ENCODE data around the gene ACTC1.
"Not testable (repeated sequence)": the region's sequence is repeated elsewhere in the genome, so short reads cannot be mapped to it uniquely, and the experiment has no call there.

Gene ACTC1

DNA sequence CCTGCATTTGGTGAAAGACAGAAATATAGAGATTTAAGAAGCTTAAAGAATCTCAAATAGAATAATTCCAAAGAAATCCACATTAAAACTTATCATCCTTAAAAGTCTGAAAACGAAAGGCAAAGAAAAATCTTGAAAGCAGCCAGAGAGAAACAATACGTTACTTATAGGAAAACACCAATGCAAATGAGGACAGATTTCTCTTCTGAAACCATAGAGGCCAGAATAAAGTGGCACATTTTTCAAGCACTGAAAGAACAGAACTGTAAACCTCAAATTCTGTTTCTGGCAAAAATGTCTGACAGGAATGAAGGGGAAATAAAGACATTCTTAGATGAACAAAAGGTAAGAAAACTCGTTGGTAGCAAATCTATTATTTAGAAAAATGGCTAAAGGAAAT, 13.8 kb upstream of the ACTC1 start:
- TF ChIP-seq POLR2A (IDR thresholded peaks at IDR 0.05; ENCODE audit: low read length) (no peak), GATA1 (IDR thresholded peaks at IDR 0.05; ENCODE audit: low read depth, low read length) (no peak)
- no peak for DNase-seq

DNA sequence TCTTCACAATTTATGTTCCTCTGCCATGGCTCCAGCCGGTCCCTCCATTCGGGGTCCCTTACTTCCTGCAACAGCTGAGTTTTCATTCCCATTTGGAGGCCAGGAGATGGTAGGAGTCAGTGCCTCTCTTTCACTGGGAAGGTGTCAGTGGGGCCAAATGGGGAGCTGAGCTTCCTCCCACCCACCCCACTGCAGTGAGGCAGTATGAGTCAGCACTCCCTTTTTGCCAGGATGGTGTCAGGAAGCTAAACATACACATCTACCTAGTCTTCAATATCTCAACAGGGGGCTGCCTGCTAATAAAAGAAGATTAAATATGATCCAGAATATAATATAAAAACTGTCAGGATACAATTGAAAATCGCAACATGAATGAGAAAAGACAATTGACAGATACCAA, 12.7 kb upstream of the ACTC1 start:
- TF ChIP-seq GATA1 (IDR thresholded peaks at IDR 0.05; ENCODE audit: low read depth, low read length) = no peak
- no peak for TF ChIP-seq POLR2A (IDR thresholded peaks at IDR 0.05; ENCODE audit: low read length)
- no peak for DNase-seq

DNA sequence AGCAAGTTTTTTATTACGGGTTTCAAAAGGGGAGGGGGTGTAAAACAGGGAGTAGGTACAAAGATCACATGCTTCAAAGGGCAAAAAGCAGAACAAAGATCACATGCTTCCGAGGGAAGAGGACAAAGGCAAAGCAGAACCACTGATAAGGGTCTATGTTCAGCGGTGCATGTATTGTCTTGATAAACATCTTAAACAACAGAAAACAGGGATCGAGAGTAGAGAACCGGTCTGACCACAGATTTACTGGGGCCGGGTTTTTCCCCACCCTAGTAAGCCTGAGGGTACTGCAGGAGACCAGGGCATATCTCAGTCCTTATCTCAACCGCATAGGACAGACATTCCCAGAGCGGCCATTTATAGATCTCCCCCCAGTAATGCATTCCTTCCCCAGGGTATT, 11.9 kb upstream of the ACTC1 start:
- DNase-seq = not testable (repeated sequence)

DNA sequence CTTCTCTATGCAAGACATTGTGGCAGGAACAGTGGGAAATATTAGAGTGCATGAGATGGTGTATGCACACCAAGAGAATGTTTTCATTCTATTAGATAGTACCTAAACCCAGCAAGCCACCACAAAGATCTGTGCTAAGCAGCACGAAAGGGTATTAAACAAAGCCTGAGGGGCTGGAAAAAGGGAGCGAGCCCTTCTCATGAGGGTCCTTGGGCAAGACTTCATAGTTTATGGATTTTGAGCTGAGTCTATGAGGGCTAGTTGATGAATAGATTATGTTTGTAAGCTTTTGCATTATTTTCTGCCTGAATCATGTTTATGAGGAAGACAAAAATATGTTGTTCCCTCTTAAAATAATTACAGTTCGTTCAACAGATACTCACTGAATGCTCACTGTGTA, 9.4 kb upstream of the ACTC1 start:
- TF ChIP-seq POLR2A (IDR thresholded peaks at IDR 0.05; ENCODE audit: low read length) (no peak), GATA1 (IDR thresholded peaks at IDR 0.05; ENCODE audit: low read depth, low read length) (no peak)
- DNase-seq = no peak

DNA sequence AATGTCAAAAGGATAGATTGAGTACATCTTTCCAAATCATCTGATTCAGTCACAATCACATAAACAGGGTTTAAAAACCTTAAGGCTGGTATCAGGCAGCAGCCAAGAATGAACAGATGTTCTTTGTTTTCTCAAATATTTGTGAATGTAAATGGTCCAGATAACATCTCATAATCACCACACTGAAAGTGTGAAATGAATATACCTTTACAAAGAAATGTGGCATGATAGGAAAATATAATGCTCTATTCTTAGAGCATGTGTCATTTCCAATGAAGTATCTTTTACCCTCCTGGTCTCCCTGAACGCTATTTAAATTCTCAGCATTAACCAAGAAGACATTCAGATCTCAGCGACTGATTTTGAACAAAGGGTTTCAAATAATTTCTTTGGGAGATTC, 8.8 kb upstream of the ACTC1 start:
- DNase-seq = no peak
- TF ChIP-seq POLR2A (IDR thresholded peaks at IDR 0.05; ENCODE audit: low read length) = no peak
- TF ChIP-seq GATA1 (IDR thresholded peaks at IDR 0.05; ENCODE audit: low read depth, low read length) = no peak

DNA sequence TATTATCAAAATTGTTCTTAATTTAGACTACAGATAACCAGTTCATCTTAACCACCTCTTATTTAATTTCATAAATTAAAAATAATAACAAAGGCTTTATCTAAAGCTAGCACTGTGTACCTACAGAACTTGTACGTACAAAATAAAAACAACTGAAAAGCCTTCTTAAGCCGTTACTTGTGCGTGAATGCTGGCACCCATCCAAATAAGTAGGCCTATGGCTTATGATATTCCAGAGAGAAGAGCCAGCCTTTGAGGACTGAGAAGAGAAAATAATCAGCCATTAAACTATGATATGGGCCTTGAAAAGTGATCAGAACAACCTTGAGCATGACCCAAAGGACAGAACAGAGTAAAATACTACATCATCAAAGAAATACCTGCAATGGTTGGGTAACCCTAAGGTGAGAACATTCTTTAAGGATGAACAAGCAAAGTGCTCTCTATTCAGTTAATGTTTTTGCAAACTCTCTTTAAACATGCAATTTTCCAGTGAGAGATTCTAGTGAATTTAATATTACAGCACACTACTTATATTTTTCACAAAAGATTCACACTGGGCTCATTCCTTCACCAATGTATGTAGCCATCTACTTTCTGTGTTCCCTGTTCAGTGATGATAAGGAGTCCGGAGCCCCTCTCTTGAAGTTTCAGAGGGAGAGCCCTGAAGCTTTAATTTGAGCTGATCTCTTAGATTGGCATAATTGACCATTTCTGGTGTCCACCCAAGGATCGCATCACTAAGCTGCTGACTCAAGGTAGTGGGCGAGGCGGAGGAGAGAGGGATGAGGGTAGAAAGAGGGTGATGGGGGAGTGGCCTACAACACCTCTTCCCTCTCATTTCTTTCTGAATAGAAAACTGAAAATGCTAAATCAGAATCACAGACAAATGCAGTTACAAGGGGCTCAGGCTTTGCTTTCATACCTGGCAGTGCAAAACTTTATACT, 7.7 kb upstream of the ACTC1 start:
- TF ChIP-seq POLR2A (IDR thresholded peaks at IDR 0.05; ENCODE audit: low read length) = no peak
- TF ChIP-seq GATA1 (IDR thresholded peaks at IDR 0.05; ENCODE audit: low read depth, low read length) = no peak
- DNase-seq = no peak

DNA sequence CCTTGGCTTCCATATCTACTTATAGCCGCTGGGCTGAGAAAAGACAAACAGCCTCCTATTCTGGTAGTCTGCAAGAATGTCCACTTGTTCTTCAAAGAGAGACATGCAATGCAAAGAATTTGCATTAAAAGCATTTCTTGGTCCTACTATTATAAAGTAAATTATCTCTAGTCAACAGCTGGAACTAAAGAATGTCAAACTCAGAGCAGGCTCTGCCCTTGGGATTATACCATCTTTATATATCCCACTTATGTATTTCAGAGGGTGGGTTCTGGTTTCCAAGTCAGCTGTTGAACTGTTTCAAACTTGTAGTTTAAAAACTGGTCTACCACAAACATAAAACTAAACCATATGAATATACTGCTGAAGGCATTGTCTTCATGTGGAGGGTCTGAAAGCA, 7.0 kb upstream of the ACTC1 start:
- DNase-seq = no peak

DNA sequence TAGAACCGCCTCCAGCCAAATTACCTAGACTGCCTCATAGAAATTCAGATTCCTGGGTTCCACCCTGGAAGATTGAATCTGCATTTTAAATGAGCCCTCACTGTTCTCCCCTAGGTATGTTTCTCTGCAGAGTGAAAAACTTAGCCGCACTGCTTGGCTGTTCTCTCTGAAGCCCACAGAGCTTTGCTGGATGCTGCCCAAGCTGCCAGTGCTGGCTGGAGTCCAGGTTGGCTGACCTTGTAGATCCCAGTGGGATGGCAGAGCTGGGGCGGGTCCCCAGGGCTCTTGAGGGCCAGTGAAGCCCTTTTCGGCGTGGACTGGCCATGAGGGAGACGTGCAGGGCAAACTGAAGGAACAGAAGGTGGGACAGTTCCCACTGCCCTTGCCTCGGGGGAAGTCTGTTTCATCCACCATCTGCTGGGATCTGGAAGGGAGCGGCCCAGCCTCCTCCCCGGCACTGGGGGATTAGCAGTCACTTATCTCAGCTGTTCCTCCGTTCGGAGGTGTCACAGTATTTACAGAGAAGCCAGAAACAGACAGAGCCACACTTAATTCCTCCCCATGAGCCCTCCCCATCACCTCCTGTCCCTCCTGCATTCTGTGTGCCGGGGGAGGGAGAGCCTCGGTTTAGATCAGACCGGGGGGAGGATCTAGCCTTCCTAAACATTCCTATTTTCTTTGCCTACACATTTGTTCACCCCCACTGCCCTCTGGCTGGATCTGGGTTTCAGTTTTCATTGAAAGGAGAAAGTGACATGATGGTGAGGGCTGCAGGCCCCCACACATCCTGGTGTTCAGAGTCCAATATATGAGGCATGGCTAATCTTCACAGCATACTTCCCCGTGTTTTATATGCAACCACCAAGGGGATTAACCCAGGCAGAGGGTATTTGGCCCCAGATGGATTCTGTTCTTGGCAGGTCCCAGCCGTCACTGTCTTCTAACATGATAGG, 4.1 kb upstream of the ACTC1 start:
- DNase-seq = no peak
- no peak for TF ChIP-seq GATA1 (IDR thresholded peaks at IDR 0.05; ENCODE audit: low read depth, low read length)
- TF ChIP-seq POLR2A (IDR thresholded peaks at IDR 0.05; ENCODE audit: low read length) = no peak

More for the DNA sequence above, 7.0 kb upstream of the ACTC1 start:
- TF ChIP-seq GATA1 (IDR thresholded peaks at IDR 0.05; ENCODE audit: low read depth, low read length) (no peak), POLR2A (IDR thresholded peaks at IDR 0.05; ENCODE audit: low read length) (no peak)

DNA sequence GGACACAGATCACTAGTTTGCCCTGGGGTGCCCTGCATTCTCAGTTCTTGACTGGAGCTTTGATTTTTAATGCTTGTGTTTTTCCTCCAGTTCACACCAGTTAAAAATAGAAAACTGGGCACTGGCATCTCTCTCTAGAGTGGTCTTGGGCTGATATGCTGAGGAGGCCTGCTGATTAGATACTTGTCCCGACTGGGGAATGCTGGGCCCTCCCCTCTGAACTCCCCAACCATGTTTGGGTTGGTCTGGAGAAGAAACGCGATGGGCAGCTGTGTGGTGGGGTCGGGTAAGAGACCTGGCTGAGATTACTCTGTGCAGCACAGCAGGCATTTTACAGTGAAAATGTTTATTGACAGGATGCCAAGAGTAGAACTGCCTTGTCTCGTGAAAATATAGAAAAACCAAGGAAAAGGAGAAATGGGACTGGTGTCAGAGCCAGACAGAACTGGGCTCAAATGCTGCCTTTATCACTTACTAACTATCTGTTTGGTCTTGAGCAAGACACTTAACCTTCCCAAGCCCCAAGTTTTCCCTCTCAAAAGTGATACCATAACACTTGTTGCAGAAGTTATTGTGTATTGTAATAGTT, 1.6 kb upstream of the ACTC1 start:
- TF ChIP-seq GATA1 (IDR thresholded peaks at IDR 0.05; ENCODE audit: low read depth, low read length) (no peak), POLR2A (IDR thresholded peaks at IDR 0.05; ENCODE audit: low read length) (no peak)
- no peak for DNase-seq

DNA sequence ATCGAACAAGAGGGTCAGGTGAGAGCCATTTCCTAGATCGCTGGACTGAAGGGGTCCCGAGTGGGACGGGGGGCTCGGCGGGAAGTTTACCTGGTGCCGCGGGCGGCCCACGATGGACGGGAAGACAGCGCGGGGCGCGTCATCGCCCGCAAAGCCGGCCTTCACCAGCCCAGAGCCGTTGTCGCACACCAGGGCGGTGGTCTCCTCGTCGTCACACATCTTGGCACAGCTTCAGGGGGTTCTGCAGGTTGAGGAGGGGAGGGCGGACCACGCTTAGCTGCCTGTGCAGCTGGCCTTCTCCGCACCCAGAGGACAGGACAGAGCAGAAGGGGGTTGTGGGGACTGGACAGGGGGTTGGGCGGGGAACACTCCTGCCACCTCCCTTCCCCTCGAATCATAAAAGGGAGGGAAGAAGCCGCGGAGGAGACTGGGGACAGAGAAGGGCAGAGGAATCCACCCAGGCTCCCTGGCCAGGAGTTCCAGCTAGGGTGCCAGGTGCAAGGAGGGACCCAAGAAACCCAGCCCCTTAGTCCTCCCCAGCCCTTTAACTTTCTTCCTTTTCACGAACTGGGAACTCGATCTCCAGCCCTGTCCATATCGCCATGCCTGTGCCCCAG, 651 bp downstream of the ACTC1 start:
- no peak for DNase-seq
- TF ChIP-seq POLR2A (IDR thresholded peaks at IDR 0.05; ENCODE audit: low read length) = no peak
- no peak for TF ChIP-seq GATA1 (IDR thresholded peaks at IDR 0.05; ENCODE audit: low read depth, low read length)

DNA sequence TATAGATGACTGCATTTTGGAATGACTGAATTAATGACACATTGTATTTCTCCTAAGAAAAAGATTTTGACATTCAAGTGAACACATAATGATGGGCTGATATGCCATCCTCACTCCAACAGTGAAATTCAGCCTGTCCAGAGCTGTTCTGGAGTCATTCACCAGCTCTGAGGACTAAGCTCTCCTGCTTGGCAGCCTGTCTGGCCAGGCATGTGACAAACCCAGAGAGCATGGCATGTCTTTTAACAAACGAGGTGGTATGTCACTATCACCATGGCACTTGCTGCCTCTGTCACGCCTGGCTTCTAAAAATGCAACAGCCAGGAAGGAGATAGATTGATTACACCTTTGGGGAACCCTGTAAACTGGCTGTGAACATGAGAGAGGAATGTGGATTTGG, 1.4 kb downstream of the ACTC1 start:
- DNase-seq = no peak
- TF ChIP-seq GATA1 (IDR thresholded peaks at IDR 0.05; ENCODE audit: low read depth, low read length) (no peak), POLR2A (IDR thresholded peaks at IDR 0.05; ENCODE audit: low read length) (no peak)

DNA sequence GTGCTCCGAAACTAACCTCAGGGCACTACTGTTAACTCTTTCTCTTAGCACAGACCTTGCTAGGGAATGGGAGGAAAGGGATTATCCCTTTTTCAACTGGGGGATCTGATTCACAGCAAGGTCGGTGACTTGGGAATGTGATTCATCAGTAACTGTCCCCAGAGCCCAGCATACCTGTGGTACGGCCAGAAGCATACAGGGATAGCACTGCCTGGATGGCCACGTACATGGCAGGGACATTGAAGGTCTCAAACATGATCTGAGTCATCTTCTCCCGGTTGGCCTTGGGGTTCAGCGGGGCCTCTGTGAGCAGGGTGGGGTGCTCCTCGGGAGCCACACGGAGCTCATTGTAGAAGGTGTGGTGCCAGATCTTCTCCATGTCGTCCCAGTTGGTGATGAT, 2.3 kb downstream of the ACTC1 start:
- no peak for DNase-seq
- TF ChIP-seq POLR2A (IDR thresholded peaks at IDR 0.05; ENCODE audit: low read length) (no peak), GATA1 (IDR thresholded peaks at IDR 0.05; ENCODE audit: low read depth, low read length) (no peak)

DNA sequence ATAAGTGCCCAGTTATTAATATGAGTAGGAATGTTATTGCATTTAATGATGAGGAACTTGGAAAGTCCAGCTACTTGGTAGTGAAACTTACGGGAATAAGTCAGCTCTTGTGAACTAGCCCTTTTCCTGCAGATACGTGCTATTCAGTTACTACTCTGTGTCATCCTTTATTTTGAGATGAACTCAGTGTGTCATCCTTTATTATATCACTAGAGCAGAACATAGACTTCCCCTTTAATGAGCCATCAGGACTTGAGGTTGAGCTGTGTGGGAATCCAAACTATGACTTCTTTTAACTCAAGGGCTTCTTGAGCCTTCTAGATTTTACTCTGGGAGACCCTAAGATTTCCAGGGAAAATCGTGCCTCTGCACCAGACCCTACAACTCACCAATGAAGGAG, 3.6 kb downstream of the ACTC1 start:
- TF ChIP-seq GATA1 (IDR thresholded peaks at IDR 0.05; ENCODE audit: low read depth, low read length) (no peak), POLR2A (IDR thresholded peaks at IDR 0.05; ENCODE audit: low read length) (no peak)
- no peak for DNase-seq

DNA sequence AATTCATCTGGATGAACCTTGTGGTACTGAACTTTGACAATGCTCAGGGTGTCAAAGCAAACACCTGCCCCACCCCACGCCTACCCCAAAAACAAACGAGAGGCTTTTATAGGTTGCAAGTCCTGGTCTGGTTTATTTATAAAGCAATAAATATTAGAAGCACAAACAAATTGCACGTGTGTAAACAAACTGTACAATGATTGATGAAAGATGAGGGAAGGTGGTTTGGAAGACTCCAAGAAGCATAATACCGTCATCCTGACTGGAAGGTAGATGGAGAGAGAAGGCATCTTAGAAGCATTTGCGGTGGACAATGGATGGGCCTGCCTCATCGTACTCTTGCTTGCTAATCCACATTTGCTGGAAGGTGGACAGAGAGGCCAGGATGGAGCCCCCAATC, 5.2 kb downstream of the ACTC1 start:
- DNase-seq = no peak
- TF ChIP-seq POLR2A (IDR thresholded peaks at IDR 0.05; ENCODE audit: low read length) (no peak), GATA1 (IDR thresholded peaks at IDR 0.05; ENCODE audit: low read depth, low read length) (no peak)

Data from erythroblast (primary cell).